ENCODE results near the gene CCNH. TPM values are rescaled to one million over a fixed set of nuclear protein-coding genes. Genes with fewer than 3 reads are reported as not detected.

CCNH gene
- total and polyA plus RNA-seq, 3 experiments from 2014 or later = 51.4 to 62.2 (median 57.5) TPM

GRCh38 chr5:87434461-87434860 lies 21.7 kb upstream of the CCNH start:
- DNase-seq = no peak
- peaks cover 0 to under 1% (median 0%) of the 10 kb centered on the region in 3 donors for H3K36me3 Mint-ChIP-seq
- no peaks in the 10 kb centered on the region for H3K4me1 Mint-ChIP-seq
- H3K9me3 ChIP-seq (ENCODE audit: low read length) = no peaks in the 10 kb centered on the region
- H3K4me3 Mint-ChIP-seq = no peak overlapping the region
- peaks cover 3% of the 10 kb centered on the region for H3K27me3 ChIP-seq (ENCODE audit: insufficient read depth, low read length, poor library complexity, severe bottlenecking)
- no peaks in the 10 kb centered on the region for H3K4me1 ChIP-seq (ENCODE audit: insufficient read depth, low read length)
- POLR2A ChIA-PET = no interaction called here
- CTCF ChIA-PET = no interaction called here
- H3K4me3 ChIP-seq (ENCODE audit: low read length) = no peak overlapping the region
- no peak overlapping the region for H3K27ac Mint-ChIP-seq
- H3K9me3 Mint-ChIP-seq = no peaks in the 10 kb centered on the region
- H3K36me3 ChIP-seq (ENCODE audit: insufficient read depth, low read length) = no peaks in the 10 kb centered on the region
- no peak overlapping the region for H3K27ac ChIP-seq (ENCODE audit: low read depth, low read length)
- peaks cover 2 to 32% of the 10 kb centered on the region in 2 donors for H3K27me3 Mint-ChIP-seq

GRCh38 chr5:87433945-87434344 lies 21.2 kb upstream of the CCNH start:
- no peak overlapping the region for H3K27ac Mint-ChIP-seq
- H3K27ac ChIP-seq (ENCODE audit: low read depth, low read length) = no peak overlapping the region
- peaks cover 5 to 32% of the 10 kb centered on the region in 2 donors for H3K27me3 Mint-ChIP-seq
- no peaks in the 10 kb centered on the region for H3K9me3 ChIP-seq (ENCODE audit: low read length)
- no peak overlapping the region for H3K4me3 Mint-ChIP-seq
- peaks cover 3% of the 10 kb centered on the region for H3K27me3 ChIP-seq (ENCODE audit: insufficient read depth, low read length, poor library complexity, severe bottlenecking)
- H3K9me3 Mint-ChIP-seq = no peaks in the 10 kb centered on the region
- H3K4me3 ChIP-seq (ENCODE audit: low read length) = no peak overlapping the region
- no peaks in the 10 kb centered on the region for H3K4me1 Mint-ChIP-seq
- peaks cover 0 to 3% (median 0%) of the 10 kb centered on the region in 3 donors for H3K36me3 Mint-ChIP-seq
- no peaks in the 10 kb centered on the region for H3K4me1 ChIP-seq (ENCODE audit: insufficient read depth, low read length)
- no peaks in the 10 kb centered on the region for H3K36me3 ChIP-seq (ENCODE audit: insufficient read depth, low read length)
- ChIA-PET POLR2A (no interaction called here), CTCF (no interaction called here)
- no peak for DNase-seq

DNA sequence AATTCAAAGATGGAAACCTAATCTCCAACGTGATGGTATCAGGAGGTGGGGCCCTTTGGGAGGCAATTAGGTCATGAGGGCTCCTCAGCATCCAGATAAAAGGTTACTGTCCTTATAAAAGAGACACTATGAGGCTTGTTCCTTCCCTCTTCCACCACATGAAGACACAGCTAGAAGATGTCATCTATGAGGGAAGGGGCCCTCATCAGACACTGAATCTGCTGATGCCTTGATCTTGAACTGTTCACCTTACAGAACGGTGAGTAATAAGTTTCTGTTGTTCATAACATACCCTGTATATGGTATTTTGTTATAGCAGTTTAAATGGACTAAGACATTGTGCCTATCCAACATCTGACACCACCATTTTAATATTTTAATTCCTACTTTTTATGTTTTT lies 19.7 kb upstream of the CCNH start:
- Histone ChIP-seq H3K4me3 (ENCODE audit: low read length) (no peak overlapping the region), H3K27me3 (ENCODE audit: insufficient read depth, low read length, poor library complexity, severe bottlenecking) (peaks cover 3% of the 10 kb centered on the region), H3K27ac (ENCODE audit: low read depth, low read length) (no peak overlapping the region), H3K4me1 (ENCODE audit: insufficient read depth, low read length) (no peaks in the 10 kb centered on the region), H3K9me3 (ENCODE audit: low read length) (no peaks in the 10 kb centered on the region), H3K36me3 (ENCODE audit: insufficient read depth, low read length) (no peaks in the 10 kb centered on the region)
- DNase-seq = no peak
- Mint-ChIP-seq H3K36me3 (peaks cover 0 to 3% (median 0%) of the 10 kb centered on the region in 3 donors), H3K9me3 (no peaks in the 10 kb centered on the region), H3K27ac (no peak overlapping the region), H3K27me3 (peaks cover 5 to 21% of the 10 kb centered on the region in 2 donors), H3K4me1 (no peaks in the 10 kb centered on the region), H3K4me3 (no peak overlapping the region)
- CTCF ChIA-PET = no interaction called here
- POLR2A ChIA-PET = no interaction called here

DNA sequence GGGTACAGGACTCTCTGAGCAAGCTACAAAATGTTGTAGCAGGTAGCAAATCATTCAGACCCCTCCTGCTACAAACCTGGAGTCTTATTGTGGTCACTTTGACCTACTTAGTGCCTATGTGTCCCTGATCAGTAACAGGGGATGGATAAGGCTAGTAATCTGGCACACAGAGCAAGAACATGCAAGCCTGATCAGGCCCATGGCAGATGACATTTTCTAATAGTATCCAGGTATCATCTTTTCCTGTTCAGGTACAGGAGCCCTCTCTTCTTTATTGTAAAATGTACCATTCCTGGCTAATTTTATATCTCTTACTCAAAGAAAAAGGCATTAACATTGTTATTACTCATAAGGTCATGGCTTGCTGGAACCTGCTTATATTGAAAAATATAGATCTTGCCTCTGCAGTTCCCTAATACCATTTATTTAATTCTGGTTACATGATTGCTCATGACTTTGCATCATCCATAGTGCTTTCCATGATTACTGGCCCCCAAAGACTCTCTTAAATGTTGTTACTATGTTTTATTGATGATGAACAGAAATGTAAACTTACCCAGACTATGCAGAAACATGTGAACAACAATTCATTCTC lies 18.2 kb upstream of the CCNH start:
- H3K9me3 Mint-ChIP-seq = no peaks in the 10 kb centered on the region
- no peak overlapping the region for H3K4me3 Mint-ChIP-seq
- Histone ChIP-seq H3K4me1 (ENCODE audit: insufficient read depth, low read length) (no peaks in the 10 kb centered on the region), H3K4me3 (ENCODE audit: low read length) (no peak overlapping the region), H3K9me3 (ENCODE audit: low read length) (no peaks in the 10 kb centered on the region), H3K27me3 (ENCODE audit: insufficient read depth, low read length, poor library complexity, severe bottlenecking) (peaks cover 3% of the 10 kb centered on the region), H3K27ac (ENCODE audit: low read depth, low read length) (no peak overlapping the region), H3K36me3 (ENCODE audit: insufficient read depth, low read length) (no peaks in the 10 kb centered on the region)
- peaks cover 5 to 25% of the 10 kb centered on the region in 2 donors for H3K27me3 Mint-ChIP-seq
- peaks cover 0 to 3% (median 0%) of the 10 kb centered on the region in 3 donors for H3K36me3 Mint-ChIP-seq
- no peak overlapping the region for H3K27ac Mint-ChIP-seq
- ChIA-PET POLR2A (no interaction called here), CTCF (no interaction called here)
- no peak for DNase-seq
- H3K4me1 Mint-ChIP-seq = no peaks in the 10 kb centered on the region

GRCh38 chr5:87423755-87424154 lies 11.0 kb upstream of the CCNH start:
- no peak for DNase-seq
- Mint-ChIP-seq H3K36me3 (no peaks in the 10 kb centered on the region), H3K9me3 (no peaks in the 10 kb centered on the region), H3K4me3 (no peak overlapping the region), H3K27me3 (peaks cover 4 to 14% of the 10 kb centered on the region in 2 donors), H3K4me1 (no peaks in the 10 kb centered on the region), H3K27ac (no peak overlapping the region)
- POLR2A ChIA-PET = no interaction called here
- H3K9me3 ChIP-seq (ENCODE audit: low read length) = no peaks in the 10 kb centered on the region
- no peaks in the 10 kb centered on the region for H3K4me1 ChIP-seq (ENCODE audit: insufficient read depth, low read length)
- no peak overlapping the region for H3K27ac ChIP-seq (ENCODE audit: low read depth, low read length)
- no peak overlapping the region for H3K4me3 ChIP-seq (ENCODE audit: low read length)
- no peaks in the 10 kb centered on the region for H3K36me3 ChIP-seq (ENCODE audit: insufficient read depth, low read length)
- CTCF ChIA-PET = no interaction called here
- H3K27me3 ChIP-seq (ENCODE audit: insufficient read depth, low read length, poor library complexity, severe bottlenecking) = no peaks in the 10 kb centered on the region

- Mint-ChIP-seq H3K27me3 (peaks cover 5 to 10% of the 10 kb centered on the region in 2 donors), H3K4me3 (no peak overlapping the region), H3K4me1 (no peaks in the 10 kb centered on the region), H3K27ac (no peak overlapping the region), H3K36me3 (no peaks in the 10 kb centered on the region), H3K9me3 (no peaks in the 10 kb centered on the region)
- Histone ChIP-seq H3K4me3 (ENCODE audit: low read length) (no peak overlapping the region), H3K9me3 (ENCODE audit: low read length) (no peaks in the 10 kb centered on the region), H3K4me1 (ENCODE audit: insufficient read depth, low read length) (no peaks in the 10 kb centered on the region), H3K27me3 (ENCODE audit: insufficient read depth, low read length, poor library complexity, severe bottlenecking) (no peaks in the 10 kb centered on the region), H3K36me3 (ENCODE audit: insufficient read depth, low read length) (no peaks in the 10 kb centered on the region), H3K27ac (ENCODE audit: low read depth, low read length) (no peak overlapping the region)
- DNase-seq = no peak
- CTCF ChIA-PET = no interaction called here
- POLR2A ChIA-PET = no interaction called here
Measured at GRCh38 chr5:87421307-87421706, 8.6 kb upstream of the CCNH start.

- Mint-ChIP-seq H3K27ac (no peak overlapping the region), H3K36me3 (no peaks in the 10 kb centered on the region), H3K4me3 (no peak overlapping the region), H3K27me3 (peaks cover 2 to 10% of the 10 kb centered on the region in 2 donors), H3K9me3 (no peaks in the 10 kb centered on the region), H3K4me1 (peaks cover 0 to 4% (median under 1%) of the 10 kb centered on the region in 3 donors)
- no peaks in the 10 kb centered on the region for H3K27me3 ChIP-seq (ENCODE audit: insufficient read depth, low read length, poor library complexity, severe bottlenecking)
- no peak for DNase-seq
- H3K27ac ChIP-seq (ENCODE audit: low read depth, low read length) = no peak overlapping the region
- ChIA-PET CTCF (no interaction called here), POLR2A (no interaction called here)
- H3K9me3 ChIP-seq (ENCODE audit: low read length) = no peaks in the 10 kb centered on the region
- H3K4me1 ChIP-seq (ENCODE audit: insufficient read depth, low read length) = no peaks in the 10 kb centered on the region
- H3K4me3 ChIP-seq (ENCODE audit: low read length) = no peak overlapping the region
- H3K36me3 ChIP-seq (ENCODE audit: insufficient read depth, low read length) = no peaks in the 10 kb centered on the region
Measured at GRCh38 chr5:87418506-87418905, 5.8 kb upstream of the CCNH start.

GRCh38 chr5:87413343-87413645 lies 564 bp upstream of the CCNH start:
- Mint-ChIP-seq H3K27me3 (peaks cover 0 to 3% of the 10 kb centered on the region in 2 donors), H3K27ac (peak overlapping the region; percentile 94 to 100 (median 98)), H3K4me1 (peaks cover 40 to 53% (median 47%) of the 10 kb centered on the region in 3 donors), H3K4me3 (peak overlapping the region; percentile 90 to 100 (median 97)), H3K9me3 (no peaks in the 10 kb centered on the region), H3K36me3 (peaks cover 5 to 39% (median 12%) of the 10 kb centered on the region in 3 donors)
- H3K9me3 ChIP-seq (ENCODE audit: low read length) = no peaks in the 10 kb centered on the region
- no peak for DNase-seq
- peak overlapping the region; percentile 100 for H3K27ac ChIP-seq (ENCODE audit: low read depth, low read length)
- POLR2A ChIA-PET = interaction anchor here (0.6 to 0.9 kb wide), 2 partner anchors 10 to 13 kb away, joined by 3 to 5 read pairs; no protein-coding TSS in a partner anchor
- CTCF ChIA-PET = interaction anchor here (0.8 to 1.4 kb wide), 2 partner anchors 23 to 66 kb away, joined by 3 read pairs; no protein-coding TSS in a partner anchor
- peaks cover 5% of the 10 kb centered on the region for H3K36me3 ChIP-seq (ENCODE audit: insufficient read depth, low read length)
- H3K4me1 ChIP-seq (ENCODE audit: insufficient read depth, low read length) = peaks cover 27% of the 10 kb centered on the region
- H3K4me3 ChIP-seq (ENCODE audit: low read length) = peak overlapping the region; percentile 99
- H3K27me3 ChIP-seq (ENCODE audit: insufficient read depth, low read length, poor library complexity, severe bottlenecking) = no peaks in the 10 kb centered on the region

Measured in CD8-positive, alpha-beta memory T cell (primary cell).